Ureter (tissue), 1 donor: ENCODE measurements around the gene ALDOB. TPM values are rescaled to one million over a fixed set of nuclear protein-coding genes. Genes with fewer than 3 reads are reported as not detected.
"Not testable (repeated sequence)": the region's sequence is repeated elsewhere in the genome, so short reads cannot be mapped to it uniquely, and the experiment has no call there.

Source experiments
- DNase-seq: peaks from one replicate; pipeline ENCODE4 v3.0.0-alpha.2; 2020; ENCODE audit warnings: low spot score
- total RNA-seq: library from RNA; stranded (reverse); gene quantifications from one replicate; pipeline ENCODE4 v1.2.4, GENCODE V29; 2023
- donor health status: DM: yes; HTN: yes; CAD: no.

ALDOB gene
- total RNA-seq, 1 donor from 2014 or later, result 0.70 TPM

DNA sequence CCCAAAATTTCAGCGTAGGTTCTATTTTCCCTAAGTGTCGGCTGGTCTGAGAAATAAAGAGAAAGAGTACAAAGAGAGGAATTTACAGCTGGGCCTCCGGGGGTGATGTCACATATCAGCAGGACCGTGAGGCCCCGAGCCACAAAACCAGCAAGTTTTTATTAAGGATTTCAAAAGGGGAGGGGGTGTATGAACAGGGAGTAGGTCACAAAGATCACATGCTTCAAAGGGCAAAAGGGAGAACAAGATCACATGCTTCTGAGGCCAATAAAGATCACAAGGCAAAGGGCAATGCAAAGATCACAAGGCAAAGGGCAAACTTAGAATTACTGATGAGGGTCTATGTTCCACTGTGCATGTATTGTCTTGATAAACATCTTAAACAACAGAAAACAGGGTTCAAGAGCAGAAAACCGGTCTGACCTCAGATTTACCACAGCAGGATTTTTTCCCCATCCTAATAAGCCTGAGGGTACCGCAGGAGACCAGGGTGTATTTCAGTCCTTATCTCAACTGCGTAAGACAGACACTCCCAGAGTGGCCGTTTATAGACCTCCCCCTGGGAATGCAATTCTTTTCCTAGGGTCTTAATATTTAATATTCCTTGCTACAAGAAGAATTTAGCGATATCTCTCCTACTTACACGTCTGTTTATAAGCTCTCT, 50.6 kb downstream of the ALDOB start, which contains the start of gene BAAT:
Gene BAAT, minus strand, starts transcription at position 134 of the 664 bp plus-strand sequence. CDS start 13,602 bp downstream, outside the sequence.
- DNase-seq, result not testable (repeated sequence)

DNA sequence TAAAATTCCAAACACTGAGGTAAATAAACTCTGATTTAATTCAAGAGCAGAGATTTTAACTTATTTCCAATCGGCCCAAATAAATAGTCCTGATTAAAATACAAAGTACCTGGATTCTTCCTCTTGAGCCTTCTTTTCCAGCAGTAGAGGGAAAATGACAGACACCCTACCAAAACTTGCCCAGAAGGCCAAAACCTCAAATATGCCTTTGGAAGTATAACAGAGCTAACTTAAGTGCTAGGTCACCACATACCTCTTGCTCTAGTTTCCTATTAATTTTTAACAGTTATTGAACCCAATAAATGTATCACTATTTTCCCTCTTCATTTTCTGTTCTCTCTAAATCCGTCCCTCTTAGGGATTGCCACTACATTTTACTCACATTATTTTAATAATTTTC, 52.2 kb downstream of the ALDOB start:
- DNase-seq, result no peak

- DNase-seq, result no peak
Measured at GRCh38 chr9:101381833-101382342, 53.7 kb downstream of the ALDOB start.

DNA sequence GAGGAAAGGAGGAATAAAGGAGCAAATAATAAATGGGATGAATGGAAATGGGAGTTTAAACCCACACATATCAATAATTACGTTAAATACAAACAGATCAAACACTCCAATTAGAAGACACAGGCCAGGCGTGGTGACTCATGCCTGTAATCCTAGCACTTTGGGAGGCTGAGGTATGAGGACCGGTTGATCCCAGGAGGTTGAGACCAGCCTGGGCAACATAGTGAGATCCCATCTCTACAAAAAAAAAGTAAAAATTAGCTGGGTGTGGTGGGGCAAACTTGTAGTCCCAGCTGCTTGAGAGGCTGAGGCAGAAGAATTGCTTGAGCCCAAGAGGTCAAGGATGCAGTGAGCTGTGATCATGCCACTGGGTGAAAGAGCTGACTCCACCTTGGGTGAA, 54.5 kb downstream of the ALDOB start:
- DNase-seq, result no peak

- no peak for DNase-seq
Measured at GRCh38 chr9:101380295-101380694, 55.3 kb downstream of the ALDOB start.

DNA sequence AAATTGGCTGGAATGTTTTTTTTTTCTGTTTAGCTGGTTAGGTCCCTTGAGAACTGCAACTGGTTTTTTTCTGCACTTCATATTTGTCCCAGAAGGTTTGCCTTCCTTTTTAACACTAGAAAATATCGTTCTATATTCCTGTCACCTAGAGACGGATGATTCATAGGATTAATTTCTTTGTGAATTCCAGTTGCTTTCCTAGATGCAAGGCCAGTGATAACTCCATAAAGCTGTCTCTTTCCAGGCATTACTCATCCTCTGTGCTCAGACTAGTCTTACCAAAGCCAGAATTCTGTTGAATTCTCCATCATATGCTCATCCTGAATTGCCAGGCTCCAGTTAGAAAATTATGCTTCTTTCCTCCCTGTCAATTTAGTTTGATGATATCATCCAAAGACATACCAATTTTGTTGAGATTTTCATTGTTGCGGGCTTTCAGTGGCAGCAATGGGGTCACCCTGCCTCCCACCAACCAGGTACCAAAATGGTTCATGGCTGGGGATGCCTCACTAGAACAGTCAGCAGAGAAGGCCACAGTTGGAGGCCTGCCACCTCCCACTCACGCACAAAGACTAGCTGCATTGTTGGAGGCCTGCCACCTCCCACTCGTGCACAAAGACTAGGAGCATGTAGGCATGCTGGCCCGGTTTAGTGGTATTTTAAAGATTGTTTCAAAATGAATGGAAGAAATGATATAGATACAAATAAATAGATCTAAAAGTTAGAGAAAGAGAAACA, 59.3 kb downstream of the ALDOB start:
- DNase-seq, result no peak

- DNase-seq, result no peak
Measured at GRCh38 chr9:101375546-101375945, 60.0 kb downstream of the ALDOB start.

DNA sequence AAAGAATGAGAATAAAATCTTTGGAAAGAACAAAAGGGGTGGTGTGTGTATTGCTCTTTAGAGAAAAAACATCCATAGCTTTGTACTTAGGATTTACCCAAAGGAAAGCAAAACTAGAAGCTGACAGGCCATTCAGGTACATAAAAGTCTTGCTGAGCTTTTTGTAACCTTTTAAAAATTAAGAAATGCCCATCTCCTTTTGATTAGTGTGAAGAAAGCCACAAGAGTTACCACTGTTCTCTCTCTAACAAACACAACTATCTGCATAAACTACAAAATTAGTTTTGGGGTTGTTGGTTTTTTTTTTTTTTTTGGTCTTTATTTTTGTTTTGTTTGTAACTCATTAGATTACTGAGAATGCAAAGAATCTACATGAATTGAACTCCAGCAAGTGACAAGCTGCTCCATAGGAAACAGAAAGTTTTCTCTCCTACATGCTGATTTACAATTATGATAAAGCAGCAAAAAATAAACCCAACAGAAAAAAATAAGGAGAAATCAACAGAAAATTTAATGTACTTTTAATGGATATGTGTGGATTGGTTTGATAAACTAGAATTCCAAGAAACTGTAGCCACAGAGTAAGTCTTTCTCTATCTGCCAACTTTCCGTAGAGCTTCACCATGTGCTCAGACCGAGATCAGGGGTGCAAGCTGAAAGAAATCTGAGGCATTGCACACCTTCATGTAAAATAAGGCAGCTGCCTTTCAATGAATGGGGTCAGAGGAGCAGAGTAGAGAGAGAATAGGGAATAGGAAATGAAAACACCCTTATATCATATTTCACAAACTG, 63.1 kb downstream of the ALDOB start:
- DNase-seq, result no peak

DNA sequence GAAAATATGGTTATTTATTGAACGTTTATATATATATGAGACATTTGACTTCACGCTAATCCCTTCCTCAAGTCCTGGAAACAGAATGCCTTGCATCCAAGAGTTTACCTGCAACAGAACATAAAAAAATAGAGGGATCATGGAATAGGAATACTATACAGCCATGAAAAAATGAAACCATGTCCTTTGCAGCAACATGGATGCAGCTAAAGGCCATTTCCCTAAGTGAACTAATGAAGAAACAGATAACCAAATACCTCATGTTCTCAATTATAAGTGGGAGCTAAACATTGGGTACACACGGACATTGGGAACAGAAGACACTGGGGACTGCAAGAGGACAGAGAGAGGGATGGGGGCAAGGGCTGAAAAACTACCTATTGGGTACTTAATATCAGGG, 63.8 kb downstream of the ALDOB start:
- DNase-seq, result no peak

Other genes with a start within 250 kb of the ALDOB start
- gene BAAT, start 50.8 kb downstream of the ALDOB start, total RNA-seq, result not detected
- 11.9 TPM for gene MRPL50, start 37.2 kb downstream of the ALDOB start, total RNA-seq
- 21.5 TPM for gene ZNF189, start 36.9 kb downstream of the ALDOB start, total RNA-seq
- 41.4 TPM for gene RNF20, start 98.1 kb upstream of the ALDOB start, total RNA-seq
- not detected for gene PPP3R2, start 159.2 kb upstream of the ALDOB start, total RNA-seq